HepG2 (cell line): ENCODE results near the gene CD300LG. TPM values are rescaled to one million over a fixed set of nuclear protein-coding genes. Genes with fewer than 3 reads are reported as not detected.

Source experiments
- AKAP8 ChIP-seq: sonication (generic); formaldehyde crosslinking; IDR thresholded peaks from 2 replicates; pipeline ENCODE4 v1.5.1; 2020; ENCODE audit warnings: mild to moderate bottlenecking, missing genetic modification reagents
- ATF7-NPFF ChIP-seq: sonication (generic); formaldehyde crosslinking; IDR thresholded peaks from 2 replicates; pipeline ENCODE4 v1.8.1; 2023; ENCODE audit warnings: mild to moderate bottlenecking, low read depth, missing genetic modification reagents, moderate library complexity
- KDM2A ChIP-seq: sonication (generic); formaldehyde crosslinking; IDR thresholded peaks from 2 replicates; pipeline ENCODE4 v1.4.0; 2020; ENCODE audit warnings: low read depth, missing genetic modification reagents, borderline replicate concordance
- PAX8 ChIP-seq: sonication (generic); formaldehyde crosslinking; IDR thresholded peaks from 2 replicates; pipeline ENCODE4 v1.8.0; 2022; ENCODE audit warnings: mild to moderate bottlenecking, missing genetic modification reagents, borderline replicate concordance
- SSRP1 ChIP-seq: IDR thresholded peaks from 2 replicates; pipeline ENCODE4 v1.6.1; 2016; ENCODE audit warnings: control low read depth
- TBP ChIP-seq: sonication (generic); formaldehyde crosslinking; IDR thresholded peaks from 2 replicates; pipeline ENCODE4 v1.5.0; 2020; ENCODE audit warnings: missing genetic modification reagents
- YEATS4 ChIP-seq: sonication (generic); formaldehyde crosslinking; IDR thresholded peaks from 2 replicates; pipeline ENCODE4 v1.4.0; 2020; ENCODE audit warnings: missing genetic modification reagents, borderline replicate concordance
- ZKSCAN8 ChIP-seq: IDR thresholded peaks from 2 replicates; pipeline ENCODE4 v1.6.1; 2016; ENCODE audit warnings: borderline replicate concordance, missing genetic modification reagents, missing compliant biosample characterization
- ZNF607 ChIP-seq: sonication (generic); formaldehyde crosslinking; IDR thresholded peaks from 2 replicates; pipeline ENCODE4 v1.5.1; 2020; ENCODE audit warnings: missing genetic modification reagents, mild to moderate bottlenecking, borderline replicate concordance
- polyA plus RNA-seq, 8 experiments: library from polyadenylated mRNA; depleted of rRNA in 3 of 8; stranded (reverse) in 7 of 8; unstranded in 1 of 8; fragments of >200 nt; fragmentation: Illumina TruSeq in 4 of 8; extraction: Trizol in 4 of 8; gene quantifications; 2 replicates each; pipeline versions ENCODE4 v1.2.1 to v1.2.3, GENCODE V29; 2011 to 2016; ENCODE audit warnings: low read depth in 4 of 8, missing spikeins in 1 of 8, mixed read lengths in 1 of 8; ENCODE audit not compliant: insufficient read depth in 1 of 8
- total RNA-seq, 5 experiments: library from RNA; depleted of rRNA; stranded (reverse); fragments of >200 nt; fragmentation: Illumina TruSeq; extraction: Trizol; gene quantifications; 2 replicates each; pipeline ENCODE4 v1.2.3, GENCODE V29; 2016; ENCODE audit warnings: low read depth in 1 of 5
- TF ChIP-seq, protein P1 (sequence below), 2 experiments: fragments of 450-650 bp in 1 of 2; sonication (generic) in 1 of 2; formaldehyde crosslinking; IDR thresholded peaks; 2 replicates each; pipeline versions ENCODE4 v1.5.0 to v1.8.0; 2020 to 2022; ENCODE audit warnings: mild to moderate bottlenecking in 1 of 2, missing genetic modification reagents in 1 of 2
- TF ChIP-seq, protein P2 (sequence below): sonication (generic); formaldehyde crosslinking; IDR thresholded peaks from 2 replicates; pipeline ENCODE4; 2020; ENCODE audit warnings: missing genetic modification reagents, mild to moderate bottlenecking, borderline replicate concordance
- TF ChIP-seq, protein P3 (sequence below): sonication (generic); formaldehyde crosslinking; IDR thresholded peaks from 2 replicates; pipeline ENCODE4 v1.4.0; 2020; ENCODE audit warnings: mild to moderate bottlenecking, missing genetic modification reagents, borderline replicate concordance
- TF ChIP-seq, protein P4 (sequence below): IDR thresholded peaks from 2 replicates; pipeline ENCODE4 v1.6.1; 2018; ENCODE audit warnings: missing genetic modification reagents
- TF ChIP-seq, protein P5 (sequence below): sonication (generic); formaldehyde crosslinking; IDR thresholded peaks from 2 replicates; pipeline ENCODE4 v1.5.0; 2020; ENCODE audit warnings: missing genetic modification reagents, mild to moderate bottlenecking, borderline replicate concordance
- TF ChIP-seq, protein P6 (sequence below): sonication (generic); IDR thresholded peaks from 2 replicates; pipeline ENCODE4 v1.6.1; 2016; ENCODE audit warnings: low read depth, borderline replicate concordance

Gene CD300LG
- total and polyA plus RNA-seq, 2 of the 13 experiments (the other 11 are each of a cell fraction or from before 2014, with no cell fraction given), result not detected

DNA sequence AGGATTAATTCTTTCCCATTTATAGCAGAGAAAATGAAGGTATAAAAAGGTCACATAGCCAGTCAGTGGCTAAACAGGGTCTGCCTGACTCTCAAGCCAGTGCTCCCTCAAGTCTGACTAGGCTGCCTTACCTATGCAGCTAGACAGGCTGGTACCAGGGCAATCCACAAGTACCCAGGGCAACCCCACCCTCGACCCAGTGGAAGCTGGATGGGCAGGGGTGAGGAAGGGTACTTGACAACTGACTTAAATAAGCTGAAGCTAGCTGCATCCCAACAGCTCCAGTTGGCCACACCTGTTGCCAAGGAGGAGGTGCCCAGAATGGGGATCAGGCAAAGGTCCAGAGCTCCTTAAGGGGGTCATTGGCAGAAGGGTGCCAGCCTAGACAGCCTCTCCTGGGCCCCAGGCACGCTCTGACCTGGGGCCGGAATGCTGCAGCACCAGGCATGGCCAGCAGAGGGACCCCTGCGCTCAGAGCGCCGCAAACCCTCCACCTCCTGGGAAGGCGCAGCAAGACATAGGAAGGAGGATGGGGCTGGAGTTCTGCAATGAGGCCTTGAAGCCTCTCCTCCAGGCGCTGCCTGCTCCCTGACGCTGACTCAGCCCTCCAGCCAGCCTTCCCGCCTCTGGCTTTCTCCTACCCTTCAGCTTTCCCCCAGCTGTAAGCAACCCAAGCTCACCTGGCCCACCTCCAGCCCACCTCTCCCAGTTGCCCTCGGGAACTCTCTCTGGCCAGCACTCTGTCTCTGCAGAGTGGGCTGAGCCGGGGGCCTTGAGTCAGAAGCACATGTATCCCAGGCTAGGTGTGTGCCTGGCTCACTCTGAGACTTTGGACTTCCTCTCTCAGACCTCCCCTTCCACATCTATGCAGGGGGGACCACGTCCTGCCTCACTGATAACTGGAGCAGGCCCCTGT is 31.5 kb downstream of the CD300LG start (continued):
- TF ChIP-seq, protein P1, sequence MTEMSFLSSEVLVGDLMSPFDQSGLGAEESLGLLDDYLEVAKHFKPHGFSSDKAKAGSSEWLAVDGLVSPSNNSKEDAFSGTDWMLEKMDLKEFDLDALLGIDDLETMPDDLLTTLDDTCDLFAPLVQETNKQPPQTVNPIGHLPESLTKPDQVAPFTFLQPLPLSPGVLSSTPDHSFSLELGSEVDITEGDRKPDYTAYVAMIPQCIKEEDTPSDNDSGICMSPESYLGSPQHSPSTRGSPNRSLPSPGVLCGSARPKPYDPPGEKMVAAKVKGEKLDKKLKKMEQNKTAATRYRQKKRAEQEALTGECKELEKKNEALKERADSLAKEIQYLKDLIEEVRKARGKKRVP (CRISPR knock-in tag; IDR thresholded peaks at IDR 0.05), result no peak
- TF ChIP-seq, protein P2, sequence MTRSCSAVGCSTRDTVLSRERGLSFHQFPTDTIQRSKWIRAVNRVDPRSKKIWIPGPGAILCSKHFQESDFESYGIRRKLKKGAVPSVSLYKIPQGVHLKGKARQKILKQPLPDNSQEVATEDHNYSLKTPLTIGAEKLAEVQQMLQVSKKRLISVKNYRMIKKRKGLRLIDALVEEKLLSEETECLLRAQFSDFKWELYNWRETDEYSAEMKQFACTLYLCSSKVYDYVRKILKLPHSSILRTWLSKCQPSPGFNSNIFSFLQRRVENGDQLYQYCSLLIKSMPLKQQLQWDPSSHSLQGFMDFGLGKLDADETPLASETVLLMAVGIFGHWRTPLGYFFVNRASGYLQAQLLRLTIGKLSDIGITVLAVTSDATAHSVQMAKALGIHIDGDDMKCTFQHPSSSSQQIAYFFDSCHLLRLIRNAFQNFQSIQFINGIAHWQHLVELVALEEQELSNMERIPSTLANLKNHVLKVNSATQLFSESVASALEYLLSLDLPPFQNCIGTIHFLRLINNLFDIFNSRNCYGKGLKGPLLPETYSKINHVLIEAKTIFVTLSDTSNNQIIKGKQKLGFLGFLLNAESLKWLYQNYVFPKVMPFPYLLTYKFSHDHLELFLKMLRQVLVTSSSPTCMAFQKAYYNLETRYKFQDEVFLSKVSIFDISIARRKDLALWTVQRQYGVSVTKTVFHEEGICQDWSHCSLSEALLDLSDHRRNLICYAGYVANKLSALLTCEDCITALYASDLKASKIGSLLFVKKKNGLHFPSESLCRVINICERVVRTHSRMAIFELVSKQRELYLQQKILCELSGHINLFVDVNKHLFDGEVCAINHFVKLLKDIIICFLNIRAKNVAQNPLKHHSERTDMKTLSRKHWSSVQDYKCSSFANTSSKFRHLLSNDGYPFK (CRISPR knock-in tag), result peak; percentile 56; the same call in 1 of the 2 replicates
- TF ChIP-seq, protein P3, sequence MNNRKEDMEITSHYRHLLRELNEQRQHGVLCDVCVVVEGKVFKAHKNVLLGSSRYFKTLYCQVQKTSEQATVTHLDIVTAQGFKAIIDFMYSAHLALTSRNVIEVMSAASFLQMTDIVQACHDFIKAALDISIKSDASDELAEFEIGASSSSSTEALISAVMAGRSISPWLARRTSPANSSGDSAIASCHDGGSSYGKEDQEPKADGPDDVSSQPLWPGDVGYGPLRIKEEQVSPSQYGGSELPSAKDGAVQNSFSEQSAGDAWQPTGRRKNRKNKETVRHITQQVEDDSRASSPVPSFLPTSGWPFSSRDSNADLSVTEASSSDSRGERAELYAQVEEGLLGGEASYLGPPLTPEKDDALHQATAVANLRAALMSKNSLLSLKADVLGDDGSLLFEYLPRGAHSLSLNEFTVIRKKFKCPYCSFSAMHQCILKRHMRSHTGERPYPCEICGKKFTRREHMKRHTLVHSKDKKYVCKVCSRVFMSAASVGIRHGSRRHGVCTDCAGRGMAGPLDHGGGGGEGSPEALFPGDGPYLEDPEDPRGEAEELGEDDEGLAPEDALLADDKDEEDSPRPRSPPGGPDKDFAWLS (CRISPR knock-in tag), result no peak
- TF ChIP-seq YEATS4 (CRISPR knock-in tag) (no peak), AKAP8 (CRISPR knock-in tag) (no peak), TBP (CRISPR knock-in tag) (no peak), ZKSCAN8 (CRISPR knock-in tag) (no peak), PAX8 (CRISPR knock-in tag) (no peak), ATF7-NPFF (CRISPR knock-in tag) (no peak; the same call in 1 of the 2 replicates), SSRP1 (CRISPR knock-in tag) (no peak), ZNF607 (CRISPR knock-in tag) (no peak; the same call in 1 of the 2 replicates), KDM2A (CRISPR knock-in tag) (peak; percentile 57; the same call in 1 of the 2 replicates)
- TF ChIP-seq, protein P4, sequence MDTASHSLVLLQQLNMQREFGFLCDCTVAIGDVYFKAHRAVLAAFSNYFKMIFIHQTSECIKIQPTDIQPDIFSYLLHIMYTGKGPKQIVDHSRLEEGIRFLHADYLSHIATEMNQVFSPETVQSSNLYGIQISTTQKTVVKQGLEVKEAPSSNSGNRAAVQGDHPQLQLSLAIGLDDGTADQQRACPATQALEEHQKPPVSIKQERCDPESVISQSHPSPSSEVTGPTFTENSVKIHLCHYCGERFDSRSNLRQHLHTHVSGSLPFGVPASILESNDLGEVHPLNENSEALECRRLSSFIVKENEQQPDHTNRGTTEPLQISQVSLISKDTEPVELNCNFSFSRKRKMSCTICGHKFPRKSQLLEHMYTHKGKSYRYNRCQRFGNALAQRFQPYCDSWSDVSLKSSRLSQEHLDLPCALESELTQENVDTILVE (CRISPR knock-in tag), result no peak
- TF ChIP-seq, protein P5, sequence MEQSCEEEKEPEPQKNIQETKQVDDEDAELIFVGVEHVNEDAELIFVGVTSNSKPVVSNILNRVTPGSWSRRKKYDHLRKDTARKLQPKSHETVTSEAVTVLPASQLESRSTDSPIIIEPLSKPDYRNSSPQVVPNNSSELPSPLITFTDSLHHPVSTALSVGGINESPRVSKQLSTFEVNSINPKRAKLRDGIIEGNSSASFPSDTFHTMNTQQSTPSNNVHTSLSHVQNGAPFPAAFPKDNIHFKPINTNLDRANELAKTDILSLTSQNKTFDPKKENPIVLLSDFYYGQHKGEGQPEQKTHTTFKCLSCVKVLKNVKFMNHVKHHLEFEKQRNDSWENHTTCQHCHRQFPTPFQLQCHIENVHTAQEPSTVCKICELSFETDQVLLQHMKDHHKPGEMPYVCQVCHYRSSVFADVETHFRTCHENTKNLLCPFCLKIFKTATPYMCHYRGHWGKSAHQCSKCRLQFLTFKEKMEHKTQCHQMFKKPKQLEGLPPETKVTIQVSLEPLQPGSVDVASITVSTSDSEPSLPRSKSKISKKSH, result peak; percentile 29; the same call in 1 of the 2 replicates
- TF ChIP-seq, protein P6, sequence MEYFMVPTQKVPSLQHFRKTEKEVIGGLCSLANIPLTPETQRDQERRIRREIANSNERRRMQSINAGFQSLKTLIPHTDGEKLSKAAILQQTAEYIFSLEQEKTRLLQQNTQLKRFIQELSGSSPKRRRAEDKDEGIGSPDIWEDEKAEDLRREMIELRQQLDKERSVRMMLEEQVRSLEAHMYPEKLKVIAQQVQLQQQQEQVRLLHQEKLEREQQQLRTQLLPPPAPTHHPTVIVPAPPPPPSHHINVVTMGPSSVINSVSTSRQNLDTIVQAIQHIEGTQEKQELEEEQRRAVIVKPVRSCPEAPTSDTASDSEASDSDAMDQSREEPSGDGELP, result no peak
